ENCODE data around the gene TENM4. TPM values are rescaled to one million over a fixed set of nuclear protein-coding genes. Genes with fewer than 3 reads are reported as not detected.
"Not testable (repeated sequence)": the region's sequence is repeated elsewhere in the genome, so short reads cannot be mapped to it uniquely, and the experiment has no call there.

TENM4 gene
- total RNA-seq, 1 experiment from 2014 or later: not detected

DNA sequence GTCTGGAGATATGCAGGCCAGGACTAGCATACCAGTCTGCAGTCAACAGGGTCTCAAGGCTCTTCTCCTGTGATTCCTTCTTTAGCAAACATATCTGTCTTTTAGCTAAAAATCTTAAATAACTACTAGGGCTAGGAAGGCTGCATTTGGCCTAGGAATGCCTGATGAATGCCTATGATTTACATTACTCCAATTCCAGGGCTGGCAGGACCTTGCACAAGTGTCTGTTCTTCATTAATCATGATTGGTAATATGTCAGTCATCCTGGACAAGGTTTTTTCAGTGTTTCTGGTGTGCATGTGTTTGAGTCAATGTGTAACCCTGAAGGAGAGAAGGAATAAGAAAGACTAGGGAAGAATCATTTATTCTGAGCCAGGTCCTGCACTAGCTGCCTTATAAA, 585.7 kb downstream of the TENM4 start:
- no peak for DNase-seq (ENCODE audit: low spot score)

DNA sequence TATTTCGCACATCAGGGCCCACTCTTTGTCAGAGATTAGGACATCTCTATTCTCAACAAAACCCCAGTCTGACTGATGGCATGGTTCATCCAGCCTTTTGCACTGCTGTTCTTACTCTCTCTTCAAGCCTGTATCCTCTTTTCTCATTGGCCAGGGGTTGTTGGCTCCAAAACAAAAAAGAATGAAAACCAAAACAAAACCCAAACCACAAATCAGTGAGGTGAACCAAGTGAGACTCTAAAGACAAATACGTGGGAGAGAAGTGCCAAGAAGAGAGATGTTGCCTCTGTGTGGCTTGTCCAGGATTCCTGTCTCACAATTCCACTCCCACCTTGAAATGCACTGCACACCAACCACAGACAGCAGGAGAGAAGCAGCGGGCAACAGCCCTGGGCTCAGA, 587.3 kb downstream of the TENM4 start:
- DNase-seq (ENCODE audit: low spot score): no peak

DNA sequence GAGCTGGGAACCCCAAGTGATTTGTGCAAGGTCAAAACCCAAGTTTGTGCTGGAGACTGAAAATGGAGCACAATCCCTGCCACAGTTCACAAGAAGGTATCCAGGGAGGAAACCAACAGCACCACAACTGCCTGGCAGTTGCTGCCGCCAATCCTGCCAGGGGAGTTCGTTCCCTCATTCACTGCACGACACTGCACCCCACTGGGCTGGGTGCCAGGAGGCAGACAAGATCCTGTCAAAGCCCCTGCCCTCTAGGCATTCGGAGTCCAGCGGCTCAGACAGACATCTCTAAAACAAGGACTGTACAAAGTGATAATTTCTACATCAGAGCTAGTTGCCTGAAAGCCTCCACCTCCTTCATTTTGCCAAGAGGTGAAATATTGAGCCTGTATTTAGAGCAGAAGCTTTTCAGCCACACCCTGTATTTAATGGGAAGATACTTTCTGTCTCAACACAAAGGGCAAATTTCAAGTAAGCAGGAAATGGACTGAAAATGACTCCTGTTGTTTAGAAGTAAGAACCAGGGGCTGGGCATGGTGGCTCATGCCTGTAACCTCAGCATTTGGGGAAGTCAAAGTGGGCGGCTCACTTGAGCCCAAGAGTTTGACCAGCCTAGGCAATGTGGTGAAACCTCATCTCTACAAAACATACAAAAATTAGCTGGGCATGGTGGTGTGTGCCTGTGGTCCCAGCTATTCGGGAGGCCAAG, 588.8 kb downstream of the TENM4 start:
- DNase-seq (ENCODE audit: low spot score): no peak

DNA sequence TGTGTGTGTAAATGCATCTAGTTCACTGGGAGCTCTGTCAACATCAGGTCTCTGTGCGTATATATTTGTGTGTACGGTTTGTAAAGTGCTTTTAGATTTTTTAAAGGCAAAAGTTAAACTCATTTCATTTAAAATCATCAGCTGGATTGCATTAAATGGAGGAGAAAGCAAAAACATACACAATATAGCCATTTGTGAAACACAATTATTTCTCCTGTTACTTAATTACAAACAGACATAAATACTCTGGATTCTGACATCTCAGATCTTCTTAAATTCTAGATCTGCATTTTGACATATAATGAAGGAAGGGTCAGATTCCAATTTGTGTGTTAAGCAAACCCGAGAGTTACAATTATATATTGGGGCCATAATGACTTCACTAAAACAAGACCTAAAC, 590.8 kb downstream of the TENM4 start:
- DNase-seq (ENCODE audit: low spot score): no peak

DNA sequence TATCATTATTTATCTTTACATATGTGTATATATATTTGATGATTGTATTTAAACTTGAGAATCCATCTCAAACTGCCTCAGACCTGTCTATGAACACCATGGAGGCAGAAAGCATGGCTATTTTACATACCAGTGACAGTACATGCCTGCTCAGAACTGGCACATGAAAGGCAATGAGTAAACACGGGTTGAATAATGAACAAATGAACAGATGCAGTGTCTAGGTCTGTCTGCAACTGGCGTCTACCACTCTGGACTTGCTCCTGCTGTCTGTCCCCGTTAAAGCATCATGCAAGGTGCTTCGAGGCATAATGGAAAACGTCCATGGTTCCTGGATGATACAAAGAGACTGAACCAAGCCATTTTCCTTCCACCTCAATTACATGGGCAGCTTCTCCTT, 594.6 kb downstream of the TENM4 start:
- DNase-seq (ENCODE audit: low spot score): no peak

DNA sequence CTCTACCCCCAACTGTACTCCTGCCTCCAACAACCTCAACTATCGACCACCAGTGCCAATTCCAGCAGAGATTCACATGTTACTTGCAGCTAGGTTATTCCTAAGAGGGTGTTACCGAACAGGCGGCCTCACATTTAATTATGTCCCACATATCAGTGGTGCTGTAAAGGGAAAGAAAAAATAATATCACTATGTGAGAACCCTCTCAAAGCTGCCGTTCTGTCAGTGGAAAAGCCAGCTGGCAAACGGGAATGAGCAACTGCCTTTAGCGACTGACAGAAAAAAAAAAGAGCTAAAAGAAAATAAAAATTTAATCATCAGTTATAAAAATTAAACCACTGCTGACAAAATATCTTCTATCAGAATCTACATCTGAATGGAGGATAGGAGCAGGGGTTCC, 595.3 kb downstream of the TENM4 start:
- no peak for DNase-seq (ENCODE audit: low spot score)

DNA sequence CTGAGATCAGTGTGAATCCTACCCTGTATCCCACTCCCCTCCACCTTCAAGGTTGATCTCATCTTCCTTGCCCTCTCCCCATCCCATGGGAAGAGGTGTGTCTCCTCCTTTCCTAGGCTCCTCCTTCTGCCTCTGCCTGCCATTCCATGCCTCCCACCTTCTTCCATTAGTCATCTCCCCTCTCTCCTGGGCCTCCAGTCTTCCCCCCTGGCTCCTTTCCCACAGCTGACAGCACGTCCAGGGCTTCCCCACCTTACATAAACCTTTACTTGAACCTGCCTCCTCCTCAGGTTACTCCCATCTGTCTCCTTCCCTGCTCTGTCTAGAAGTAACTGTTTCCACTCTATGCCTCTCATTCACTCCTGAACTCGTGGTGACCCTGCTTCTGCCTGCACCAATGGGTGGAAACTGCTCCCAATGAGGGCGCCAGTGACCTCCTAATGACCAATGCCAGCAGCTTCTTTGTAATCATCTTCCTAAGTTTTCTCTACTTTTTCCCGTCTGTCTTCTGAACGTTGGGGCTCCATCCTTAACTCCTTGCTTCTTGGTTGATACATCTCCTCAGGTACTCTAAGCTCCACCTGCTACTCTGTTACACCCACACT, 599.3 kb downstream of the TENM4 start:
- DNase-seq (ENCODE audit: low spot score): no peak

DNA sequence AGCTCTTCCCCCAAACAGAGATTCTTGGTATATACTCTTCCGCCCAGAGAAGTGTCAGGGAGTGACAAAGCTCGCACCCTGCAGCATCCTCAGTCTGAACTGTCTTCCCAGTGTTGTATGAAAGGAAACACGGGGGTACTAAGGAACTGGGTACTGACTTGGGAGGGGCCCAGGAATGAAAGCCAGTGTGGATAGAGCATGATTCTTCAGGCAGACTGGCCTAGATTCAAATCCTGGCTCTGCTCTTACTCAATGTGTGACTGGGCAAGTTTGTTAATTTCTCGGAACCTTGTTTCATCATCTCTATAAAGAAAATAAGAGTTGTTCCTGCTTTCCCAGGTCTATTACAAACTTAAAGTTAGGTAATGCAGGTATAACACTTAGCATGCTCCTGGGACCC, 600.2 kb downstream of the TENM4 start:
- DNase-seq (ENCODE audit: low spot score): no peak

DNA sequence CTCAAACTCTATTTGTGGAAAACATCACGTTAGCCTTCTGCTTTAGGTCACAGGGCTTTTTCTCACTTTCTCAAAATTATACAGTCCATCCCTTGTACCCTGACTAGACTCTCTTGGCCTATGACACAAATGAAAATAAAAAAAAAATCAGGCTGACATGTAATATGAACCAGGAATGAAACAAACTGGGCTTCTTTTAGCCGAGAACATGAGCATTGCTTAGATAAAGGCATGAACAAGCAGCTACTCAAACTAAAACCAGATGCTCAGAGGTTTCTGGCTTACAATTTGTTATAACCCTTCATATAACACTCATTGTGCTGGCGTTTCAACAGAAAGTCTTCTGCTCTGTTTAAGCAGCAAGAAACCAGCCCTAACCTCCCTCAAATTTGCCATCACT, 600.6 kb downstream of the TENM4 start:
- no peak for DNase-seq (ENCODE audit: low spot score)

DNA sequence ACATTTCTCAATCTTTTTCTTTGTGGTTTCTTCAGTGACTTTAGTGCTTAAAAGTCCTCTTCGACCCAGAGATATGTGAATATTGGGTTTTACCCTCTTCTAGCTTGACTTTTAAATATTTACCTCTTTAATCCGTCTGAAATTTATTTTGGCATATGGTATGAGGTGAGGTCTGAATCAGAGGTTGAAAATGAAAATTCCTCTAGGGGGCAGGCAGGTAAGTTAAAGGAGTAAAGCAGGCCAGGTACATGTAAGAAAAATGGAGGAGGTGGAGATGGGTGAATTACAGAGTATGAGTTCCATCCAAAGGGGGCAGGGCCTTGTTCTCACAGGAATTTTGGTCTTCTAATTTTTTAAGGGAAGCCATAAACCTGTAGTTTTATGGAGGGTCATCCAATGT, 602.4 kb downstream of the TENM4 start:
- peak; percentile 46 for DNase-seq (ENCODE audit: low spot score)

DNA sequence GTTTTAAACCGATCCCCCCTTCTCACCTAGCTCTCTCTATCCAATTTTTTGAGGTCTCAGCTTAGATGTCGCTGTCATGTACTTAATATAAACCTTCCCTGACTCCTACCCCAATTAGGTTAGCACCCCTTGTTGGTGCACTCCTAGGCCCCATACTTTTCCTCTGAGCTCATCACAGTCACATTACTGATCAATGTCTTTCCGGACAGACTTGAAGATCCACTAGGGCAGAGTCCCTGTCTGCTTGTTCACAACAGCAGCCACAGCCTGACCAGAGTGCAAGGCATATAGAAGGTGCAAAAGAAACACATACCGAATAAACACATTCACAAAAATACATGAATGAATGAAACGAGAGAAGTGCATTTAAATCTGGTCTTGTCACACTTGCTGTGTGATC, 605.2 kb downstream of the TENM4 start:
- DNase-seq (ENCODE audit: low spot score): no peak

DNA sequence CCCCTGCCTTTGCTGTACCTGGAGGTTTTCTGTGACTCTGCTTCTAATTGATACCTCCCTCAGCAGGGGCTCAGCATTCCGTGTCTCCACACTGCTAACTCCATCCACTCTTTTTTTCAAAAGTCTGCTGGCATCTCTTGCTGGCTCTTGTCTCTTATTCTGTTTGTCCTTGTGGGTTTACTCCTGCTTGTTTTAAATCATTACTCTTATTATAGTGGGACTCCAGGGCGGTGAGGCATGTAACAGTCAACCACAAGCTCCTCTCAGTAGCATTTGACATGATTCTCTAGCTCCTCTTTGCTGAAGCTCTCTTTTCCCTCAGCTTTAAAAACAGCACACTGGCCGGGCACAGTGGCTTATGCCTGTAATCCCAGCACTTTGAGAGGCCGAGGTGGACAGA, 605.9 kb downstream of the TENM4 start:
- no peak for DNase-seq (ENCODE audit: low spot score)

DNA sequence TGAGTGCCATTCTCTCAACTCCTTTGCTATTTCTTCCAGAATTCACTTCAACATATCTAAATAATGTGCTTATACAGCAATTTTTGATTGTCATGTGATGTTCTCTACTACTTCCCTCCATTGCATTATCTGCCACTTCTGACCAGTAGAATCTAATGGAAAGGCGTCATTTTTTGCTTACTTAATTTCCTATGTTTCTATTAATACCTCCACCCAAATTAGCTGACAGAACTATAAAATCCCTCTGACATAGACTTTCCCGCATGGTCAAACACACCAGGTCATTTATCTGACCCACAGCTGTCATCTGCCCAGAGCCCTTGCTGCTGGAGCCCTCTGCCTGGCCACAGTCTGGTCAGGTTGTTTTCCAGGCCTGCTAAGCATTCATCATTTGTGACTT, 607.6 kb downstream of the TENM4 start:
- no peak for DNase-seq (ENCODE audit: low spot score)

DNA sequence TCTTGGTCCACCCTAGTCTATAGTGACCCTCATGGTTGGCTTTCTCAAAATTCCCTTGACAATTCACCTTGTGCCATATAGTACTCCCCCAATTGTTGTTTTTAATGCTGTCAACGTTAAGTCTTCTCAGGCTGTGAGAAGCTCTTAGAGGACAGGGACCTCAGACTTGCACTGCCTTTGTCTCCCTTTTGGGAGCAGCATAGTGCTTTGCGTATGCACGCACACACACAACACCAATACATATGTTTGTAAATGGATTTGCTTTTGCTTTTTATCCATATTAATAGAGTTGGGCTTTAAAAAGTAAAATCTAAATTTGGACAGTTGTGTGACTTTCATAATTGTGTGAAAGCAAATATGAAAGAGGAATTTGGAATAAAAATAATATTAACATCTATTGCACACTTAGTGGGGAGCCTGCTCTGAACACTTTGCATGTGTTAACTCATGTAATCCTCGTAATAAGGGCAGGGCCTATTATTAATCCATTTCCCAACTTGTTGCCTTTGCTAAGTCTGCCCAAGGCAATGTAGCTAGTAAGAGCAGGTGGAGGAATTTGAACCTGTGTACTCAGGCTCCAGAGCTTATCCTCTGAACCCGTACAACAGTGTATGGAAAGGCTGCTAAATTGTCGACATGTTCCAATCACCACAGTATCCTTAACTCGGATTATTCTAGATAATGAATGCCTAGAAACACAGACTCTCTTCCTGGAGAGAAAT, 608.4 kb downstream of the TENM4 start:
- DNase-seq (ENCODE audit: low spot score): no peak

DNA sequence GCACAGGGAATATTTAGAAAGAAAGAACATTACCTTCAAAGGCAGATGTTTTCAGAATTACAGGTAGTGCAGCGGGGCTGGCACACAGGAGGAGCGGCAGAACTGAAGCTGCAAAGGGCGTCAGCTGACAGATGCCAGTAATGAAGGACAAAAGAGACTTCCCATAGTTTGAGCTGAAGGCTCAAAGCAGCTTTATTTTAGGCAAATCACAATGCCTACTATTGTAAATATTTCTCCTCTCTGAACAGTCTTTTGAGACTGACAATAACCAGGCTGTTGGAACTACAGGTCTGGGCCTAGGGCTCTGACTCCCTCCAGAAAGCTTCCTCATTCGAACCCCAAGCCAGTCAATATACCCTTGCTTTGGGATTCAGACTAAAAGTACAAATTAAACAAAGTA, 609.3 kb downstream of the TENM4 start:
- no peak for DNase-seq (ENCODE audit: low spot score)

DNA sequence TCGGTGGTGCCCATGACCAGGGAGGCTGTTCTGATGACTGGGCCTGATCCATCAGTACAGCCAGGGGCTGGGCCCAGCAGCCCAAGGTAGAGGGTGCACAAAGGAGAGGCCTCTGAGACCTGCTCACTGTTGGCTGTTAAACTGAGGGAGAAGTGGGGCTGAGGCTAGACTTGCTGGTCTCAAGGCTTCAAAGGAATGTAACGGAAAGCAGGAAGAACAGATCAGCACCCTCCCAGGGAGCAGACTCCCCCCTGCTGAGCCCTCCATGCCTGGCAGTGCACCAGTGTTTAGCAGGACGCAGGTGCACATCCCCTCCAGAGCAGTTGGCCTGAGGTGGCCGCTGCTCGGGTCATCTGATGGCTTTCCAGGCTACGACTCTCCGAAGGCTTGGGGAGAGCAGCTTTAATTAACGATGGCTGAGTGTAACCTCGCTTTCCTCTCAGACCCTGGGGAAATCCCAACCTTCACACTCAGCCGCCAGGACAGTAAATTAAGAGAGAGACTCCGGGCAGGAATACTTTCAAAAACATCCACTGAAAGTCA, 610.5 kb downstream of the TENM4 start:
- DNase-seq (ENCODE audit: low spot score): no peak

DNA sequence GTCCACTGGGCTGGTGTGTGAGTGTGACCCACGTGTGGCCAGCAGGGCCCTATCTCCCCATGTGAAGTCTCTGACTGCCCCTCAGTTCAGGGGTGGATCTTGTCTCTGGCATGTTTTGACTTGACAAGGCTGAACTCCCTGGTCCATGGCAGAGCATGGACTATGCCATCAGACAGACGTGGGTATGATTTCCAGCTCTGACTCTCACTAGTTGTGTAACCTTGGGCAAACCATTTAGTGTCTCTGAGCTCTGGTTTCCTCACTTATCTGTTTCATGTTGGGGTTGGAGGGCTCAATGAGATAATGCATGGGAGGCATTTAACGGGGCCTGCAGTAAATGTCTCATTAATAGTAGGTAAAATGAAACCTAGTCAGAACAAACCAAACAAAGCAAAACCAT, 611.7 kb downstream of the TENM4 start:
- DNase-seq (ENCODE audit: low spot score): no peak

DNA sequence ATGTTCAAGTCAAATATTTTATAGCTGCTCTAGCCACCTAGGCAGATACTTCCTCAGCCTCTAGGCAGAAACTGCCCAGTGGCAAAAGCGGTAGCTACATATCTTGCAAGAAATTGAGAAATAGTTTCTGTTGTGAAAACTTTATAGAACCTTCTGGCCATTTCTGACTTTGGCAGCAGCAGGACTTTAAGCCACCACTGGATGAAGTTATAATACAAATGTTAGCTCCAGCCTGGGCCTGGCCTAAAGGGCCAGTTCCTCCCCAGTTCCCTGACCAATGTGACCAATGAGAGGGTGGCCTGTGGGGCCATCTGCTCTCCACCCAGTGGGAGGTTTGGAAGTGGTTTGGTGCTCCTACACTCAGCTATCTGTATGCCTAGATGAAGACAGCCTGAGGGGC, 612.2 kb downstream of the TENM4 start:
- no peak for DNase-seq (ENCODE audit: low spot score)

DNA sequence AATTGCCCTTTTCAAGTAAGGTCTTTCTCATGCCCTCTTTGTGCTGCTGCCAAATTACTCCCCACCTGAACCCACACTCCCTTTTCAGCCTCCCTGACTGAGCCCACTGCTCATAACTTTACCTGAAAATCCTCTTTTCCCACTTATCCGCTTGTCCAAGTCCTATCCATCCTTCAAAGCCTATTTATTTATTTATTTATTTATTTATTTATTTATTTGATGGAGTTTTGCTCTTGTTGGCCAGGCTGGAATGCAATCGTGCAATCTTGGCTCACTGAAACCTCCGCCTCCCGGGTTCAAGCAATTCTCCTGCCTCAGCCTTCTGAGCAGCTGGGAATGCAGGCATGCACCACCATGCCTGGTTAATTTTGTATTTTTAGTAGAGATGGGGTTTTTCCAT, 613.5 kb downstream of the TENM4 start:
- not testable (repeated sequence) for DNase-seq (ENCODE audit: low spot score)

DNA sequence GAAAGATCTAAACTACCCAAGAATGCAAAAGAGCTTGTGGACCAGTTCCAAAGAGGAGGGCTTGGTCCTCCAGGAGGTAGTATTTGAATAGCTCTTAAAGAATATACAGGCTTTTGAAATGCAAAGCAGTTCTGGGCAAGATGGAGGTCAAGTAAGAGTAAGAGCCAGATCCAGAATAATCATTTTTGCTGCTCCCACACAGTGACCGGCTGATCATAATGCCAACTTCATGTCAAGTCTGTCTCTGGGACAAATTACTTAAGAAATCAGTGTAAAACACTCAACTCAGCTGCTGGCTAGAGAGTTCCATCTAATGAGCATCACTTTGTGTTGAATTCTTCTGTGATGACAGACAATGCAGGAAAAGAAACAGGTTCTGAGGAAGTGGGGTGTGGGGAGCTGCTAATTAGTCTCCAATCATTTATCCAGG, 615.2 kb downstream of the TENM4 start:
- no peak for DNase-seq (ENCODE audit: low spot score)

DNA sequence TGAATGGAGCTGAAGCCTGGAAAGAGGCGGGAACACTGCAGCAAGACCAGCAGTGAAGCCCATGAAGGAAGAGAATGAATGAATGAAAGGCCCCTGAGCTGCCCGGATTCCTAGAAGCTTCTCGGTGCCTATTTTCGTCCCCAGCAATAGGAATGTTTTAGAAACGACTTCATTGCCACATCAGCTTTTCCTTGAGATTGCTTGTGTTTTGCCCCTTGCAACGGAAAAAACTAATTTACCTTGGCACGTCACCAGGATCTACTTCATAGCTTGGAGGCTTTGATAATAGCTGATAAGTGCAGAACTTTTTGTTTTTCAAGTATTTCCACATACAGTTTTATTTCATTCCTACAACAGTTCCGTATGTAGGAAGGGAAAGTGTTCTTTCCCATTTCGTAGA, 617.2 kb downstream of the TENM4 start:
- DNase-seq (ENCODE audit: low spot score): no peak

DNA sequence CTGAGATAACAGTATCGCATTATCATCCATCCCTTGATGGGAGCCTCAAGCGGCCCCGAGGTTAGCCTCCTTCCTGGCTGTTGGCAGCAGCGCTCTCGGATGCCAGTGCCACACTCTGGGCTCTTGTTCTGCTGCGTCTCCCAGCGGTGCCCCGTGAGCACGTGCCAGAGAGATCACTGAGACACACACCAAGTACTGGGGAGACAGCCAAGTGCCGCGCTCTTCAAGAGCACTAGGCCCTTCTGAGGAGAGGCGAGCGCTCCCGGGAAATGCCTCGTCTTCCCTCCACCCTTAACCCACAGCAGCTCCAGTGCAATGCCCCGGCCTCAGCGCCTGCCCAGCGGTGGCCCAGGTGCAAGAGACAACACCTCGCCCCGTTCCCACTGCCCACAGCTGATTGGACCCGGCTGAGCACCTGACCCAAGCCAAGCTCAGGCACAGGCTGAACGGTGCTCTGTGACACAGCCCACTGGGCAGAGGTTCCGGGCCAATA, 617.9 kb downstream of the TENM4 start:
- no peak for DNase-seq (ENCODE audit: low spot score)
